K562 (cell line): ENCODE results near the gene FLCN. TPM values are rescaled to one million over a fixed set of nuclear protein-coding genes. Genes with fewer than 3 reads are reported as not detected.
A peak's percentile ranks its signal among the peaks of the same experiment; 100 is the strongest.

Source experiments
- ATAC-seq: fragments of 200-7000 bp; cut with Tn5 transposase; 3 replicates; pipeline ENCODE4 v1.9.1; 2020; ENCODE audit warnings: moderate library complexity
- BruUV-seq: library from RNA; stranded (reverse); fragments of 400-500 nt; replicated peaks from 2 replicates; lab custom pipeline; 2021; lab: Mats Ljungman, UMichigan
- CTCF ChIA-PET: fragments of 300-600 bp; formaldehyde crosslinking; extraction: SDS; loops from one replicate; lab custom pipeline; 2021; ENCODE audit warnings: low intra/inter-chr PET ratio; lab: Yijun Ruan, JAX
- POLR2A ChIA-PET: fragments of 300-600, 350-650 bp; sonication (Branson Sonifier 250); formaldehyde crosslinking; extraction: SDS; loops from one replicate; lab custom pipeline; 2021; ENCODE audit warnings: antibody characterized with exemption, inconsistent platforms; lab: Yijun Ruan, JAX
- DNase-seq, 4 experiments: peaks; one replicate each; pipeline versions ENCODE4 v3.0.0 to v3.0.0-alpha.2; 2011 to 2018; ENCODE audit warnings: low spot score in 3 of 4, mixed read lengths in 3 of 4; ENCODE audit errors: extremely low read depth in 1 of 4
- FAIRE-seq: peaks from 2 replicates; lab custom pipeline; 2011; peaks lifted over from hg19 to GRCh38; lab: Jason Lieb, UNC
- H2AFZ ChIP-seq: 2 replicates; pipeline ENCODE4 v1.6.0; 2011; ENCODE audit warnings: low read depth, low read length, control low read depth, inconsistent platforms
- H3K27ac ChIP-seq: fragments of 200-600 bp; 3 replicates; pipeline ENCODE4 v1.8.0; 2011; ENCODE audit warnings: low read depth, mild to moderate bottlenecking, control low read depth, inconsistent platforms, low read length, moderate library complexity, mixed read lengths; ENCODE audit errors: extremely low read depth
- H3K27me3 ChIP-seq, 2 experiments: fragments of 300-600 bp in 1 of 2; 2 replicates in 1 of 2; 3 replicates in 1 of 2; pipeline versions ENCODE4 v1.6.0 to v1.8.0; 2011; ENCODE audit warnings: inconsistent platforms in 2 of 2, low read length in 2 of 2, mild to moderate bottlenecking in 1 of 2, mixed read lengths in 1 of 2, moderate library complexity in 1 of 2; ENCODE audit not compliant: control insufficient read depth in 2 of 2, insufficient read depth in 2 of 2
- H3K36me3 ChIP-seq: fragments of 300-600 bp; 3 replicates; pipeline ENCODE4 v1.8.0; 2011; ENCODE audit warnings: mild to moderate bottlenecking, low read length, inconsistent platforms; ENCODE audit not compliant: control insufficient read depth, insufficient read depth
- H3K4me1 ChIP-seq, 2 experiments: fragments of 200-600 bp in 1 of 2; replicated peaks in 1 of 2; 2 replicates in 1 of 2; 3 replicates in 1 of 2; pipeline versions ENCODE4 v1.5.1 to v1.8.0; 2011; ENCODE audit warnings: inconsistent platforms in 2 of 2, low read length in 2 of 2, mild to moderate bottlenecking in 1 of 2, mixed read lengths in 1 of 2, moderate library complexity in 1 of 2; ENCODE audit not compliant: control insufficient read depth in 2 of 2, insufficient read depth in 2 of 2
- H3K4me2 ChIP-seq: 2 replicates; pipeline ENCODE4 v1.6.1; 2011; ENCODE audit warnings: low read length, control low read depth, inconsistent platforms, mixed read lengths; ENCODE audit not compliant: insufficient read depth
- H3K4me3 ChIP-seq: fragments of 200-600 bp; sonication (generic), shearing (Covaris generic); 2 replicates; pipeline ENCODE4 v1.5.1; 2016; ENCODE audit warnings: control low read depth, inconsistent platforms
- H3K79me2 ChIP-seq: fragments of 200-600 bp; 3 replicates; pipeline ENCODE4 v1.8.0; 2011; ENCODE audit warnings: low read length, inconsistent platforms; ENCODE audit not compliant: control insufficient read depth, insufficient read depth
- H3K9ac ChIP-seq, 2 experiments: 2 replicates each; pipeline versions ENCODE4 v1.6.0 to v1.6.1; 2011; ENCODE audit warnings: low read depth in 2 of 2, low read length in 2 of 2, control low read depth in 1 of 2, inconsistent platforms in 1 of 2, mild to moderate bottlenecking in 1 of 2, mixed read lengths in 1 of 2; ENCODE audit not compliant: insufficient read depth in 1 of 2
- H3K9me1 ChIP-seq: one replicate; pipeline ENCODE4 v1.6.0; 2011; ENCODE audit warnings: inconsistent platforms, mild to moderate bottlenecking, low read length, moderate library complexity; ENCODE audit not compliant: control insufficient read depth, insufficient read depth
- H3K9me3 ChIP-seq: replicated peaks from 2 replicates; pipeline ENCODE4 v1.5.1; 2011; ENCODE audit warnings: low read depth, low read length, inconsistent platforms; ENCODE audit not compliant: control insufficient read depth, insufficient read depth
- H4K20me1 ChIP-seq: replicated peaks from 2 replicates; pipeline ENCODE4 v1.6.1; 2011; ENCODE audit warnings: low read length, inconsistent platforms, mixed read lengths; ENCODE audit not compliant: control insufficient read depth, insufficient read depth
- ARID1B ChIP-seq: fragments of 450-650 bp; IDR thresholded peaks from 2 replicates; pipeline ENCODE4 v1.6.1; 2016; ENCODE audit warnings: antibody characterized with exemption, mild to moderate bottlenecking, inconsistent platforms
- CBX5 ChIP-seq: IDR thresholded peaks from 2 replicates; pipeline ENCODE4 v1.6.1; 2014; ENCODE audit warnings: low read depth, borderline replicate concordance
- CREB3 ChIP-seq: fragments of 450-650 bp; conservative IDR thresholded peaks from 2 replicates; pipeline ENCODE4 v1.6.1; 2016; ENCODE audit warnings: missing genetic modification characterization, low read depth, mild to moderate bottlenecking, missing compliant biosample characterization, moderate library complexity
- FOXK1 ChIP-seq: sonication (generic); formaldehyde crosslinking; IDR thresholded peaks from 2 replicates; pipeline ENCODE4 v1.8.0; 2022; ENCODE audit warnings: missing genetic modification reagents, mild to moderate bottlenecking, borderline replicate concordance
- KDM2B ChIP-seq: fragments of 250-450 bp; sonication (Bioruptor Pico); IDR thresholded peaks from 2 replicates; pipeline ENCODE4 v1.8.0; 2021; ENCODE audit warnings: mild to moderate bottlenecking, moderate library complexity
- MCM7 ChIP-seq, 2 experiments: fragments of 450-650 bp; IDR thresholded peaks; 2 replicates each; pipeline ENCODE4 v1.6.1; 2016 to 2018
- MTA1 ChIP-seq: fragments of 450-650 bp; IDR thresholded peaks from 2 replicates; pipeline ENCODE4 v1.6.1; 2017; ENCODE audit warnings: borderline replicate concordance
- NONO ChIP-seq, 2 experiments: fragments of 200-400 bp in 1 of 2; fragments of 450-650 bp in 1 of 2; formaldehyde crosslinking in 1 of 2; IDR thresholded peaks; 2 replicates each; pipeline ENCODE4 v1.6.1; 2017; ENCODE audit warnings: low read depth in 2 of 2, mild to moderate bottlenecking in 2 of 2, moderate library complexity in 2 of 2, low read length in 1 of 2
- NR1H2 ChIP-seq: sonication (generic); formaldehyde crosslinking; IDR thresholded peaks from 2 replicates; pipeline ENCODE4 v1.4.0; 2020; ENCODE audit warnings: mild to moderate bottlenecking, missing genetic modification reagents
- POLR2AphosphoS2 ChIP-seq: IDR thresholded peaks from 2 replicates; pipeline ENCODE4 v1.6.1; 2012; ENCODE audit warnings: low read length, improper control_type of control experiment
- POLR2B ChIP-seq: fragments of 450-650 bp; IDR thresholded peaks from 2 replicates; pipeline ENCODE4 v1.6.1; 2018; ENCODE audit warnings: low read depth; ENCODE audit not compliant: partially characterized antibody
- POLR2G ChIP-seq: fragments of 200-400 bp; formaldehyde crosslinking; IDR thresholded peaks from 2 replicates; pipeline ENCODE4 v1.6.1; 2017; ENCODE audit warnings: low read depth, mild to moderate bottlenecking, antibody characterized with exemption, low read length, moderate library complexity
- SIN3A ChIP-seq, 2 experiments: fragments of 150-350 bp in 1 of 2; IDR thresholded peaks; 2 replicates each; pipeline ENCODE4 v1.6.1; 2011 to 2016; ENCODE audit warnings: borderline replicate concordance in 2 of 2, low read depth in 2 of 2, low read length in 2 of 2, mild to moderate bottlenecking in 2 of 2, moderate library complexity in 2 of 2; ENCODE audit not compliant: control insufficient read depth in 1 of 2
- SIN3B ChIP-seq: fragments of 450-650 bp; IDR thresholded peaks from 2 replicates; pipeline ENCODE4 v1.6.1; 2017; ENCODE audit warnings: low read depth, mild to moderate bottlenecking, moderate library complexity
- SMAD2 ChIP-seq: fragments of 150-350 bp; IDR thresholded peaks from 2 replicates; pipeline ENCODE4 v1.6.1; 2014; ENCODE audit warnings: low read depth, mild to moderate bottlenecking, low read length
- WHSC1 ChIP-seq: IDR thresholded peaks from one replicate; pipeline ENCODE4 v1.6.1; 2012; ENCODE audit warnings: low read length, control low read depth, inconsistent platforms
- ZNF324 ChIP-seq: fragments of 250-450 bp; sonication (Bioruptor Pico); IDR thresholded peaks from 2 replicates; pipeline ENCODE4 v1.4.0; 2020; ENCODE audit warnings: mild to moderate bottlenecking
- ZNF668 ChIP-seq: fragments of 250-450 bp; sonication (Bioruptor Pico); IDR thresholded peaks from 2 replicates; pipeline ENCODE4 v1.8.0; 2022; ENCODE audit warnings: mild to moderate bottlenecking, inconsistent platforms
- ZNF764 ChIP-seq: fragments of 250-450 bp; sonication (Bioruptor Pico); IDR thresholded peaks from 2 replicates; pipeline ENCODE4 v1.4.0; 2020; ENCODE audit warnings: low read depth, mild to moderate bottlenecking, moderate library complexity
- WGBS: fragments of 100-300 bp; shearing (Covaris generic); methylation state at CpG from one replicate; pipeline ENCODE4 v1.1.6; 2016; ENCODE audit warnings: low coverage, mixed read lengths; ENCODE audit not compliant: insufficient coverage; ENCODE audit errors: missing lambda C conversion rate; 5-methylcytosine and 5-hydroxymethylcytosine counted together
- in situ Hi-C: fragments of 300-500 bp; cut with MboI; formaldehyde crosslinking; loops from 4 replicates; pipeline ENCODE4 v1.15.0; 2018; ENCODE audit warnings: inconsistent platforms, mixed read lengths
- intact Hi-C: fragments of 100-400 bp; cut with micrococcal nuclease; formaldehyde crosslinking; loops from 2 replicates; pipeline ENCODE4 v1.14.2; 2022
- polyA plus RNA-seq, 8 experiments: library from polyadenylated mRNA; depleted of rRNA in 4 of 8; stranded (reverse) in 5 of 8; unstranded in 3 of 8; fragments of >200 nt; fragmentation: Nextera tagmentation in 2 of 8; fragmentation: Illumina TruSeq in 1 of 8; extraction: Ambion mirVana in 2 of 8; extraction: Trizol in 1 of 8; gene quantifications; 2 replicates each; pipeline versions ENCODE4 v1.2.1 to v1.2.3, GENCODE V29; 2011 to 2014; ENCODE audit warnings: inconsistent platforms in 1 of 8, missing spikeins in 1 of 8
- total RNA-seq, 7 experiments: library from RNA; depleted of rRNA in 6 of 7; stranded (reverse); fragments of >200 nt in 6 of 7; fragmentation: Illumina TruSeq in 2 of 7; extraction: Trizol in 2 of 7; gene quantifications; 2 replicates each; pipeline versions ENCODE4 v1.2.1 to v1.2.3, GENCODE V29; 2011 to 2021; ENCODE audit warnings: low replicate concordance in 1 of 7

FLCN gene
- total and polyA plus RNA-seq, 9 of the 15 experiments (the other 6 are each of a cell fraction or from before 2014, with no cell fraction given): 1.6 to 33.5 (median 10.9) TPM

- TF ChIP-seq ARID1B (no peak), MTA1 (no peak), CREB3 (tag) (no peak), NR1H2 (CRISPR knock-in tag) (no peak), ZNF764 (CRISPR knock-in tag) (no peak)
Observed at GRCh38 chr17:17189559-17189958, 47.4 kb downstream of the FLCN start (continued).

GRCh38 chr17:17188586-17188985 is 48.4 kb downstream of the FLCN start:
- Histone ChIP-seq H3K9me3 (no peaks in the 10 kb centered on the region), H3K4me1 (peaks cover 0 to 3% of the 10 kb centered on the region in 2 experiments; a peak in 2 of 5 replicates), H3K36me3 (peaks cover 7% of the 10 kb centered on the region; the same call in 1 of the 3 replicates), H3K4me2 (no peak overlapping the region), H3K9me1 (no peaks in the 10 kb centered on the region), H2AFZ (no peak overlapping the region), H3K79me2 (no peaks in the 10 kb centered on the region), H4K20me1 (no peaks in the 10 kb centered on the region), H3K27me3 (no peaks in the 10 kb centered on the region), H3K9ac (0 out of 4 replicates have a peak overlapping the region, but pooled peaks of 1 of the 2 experiments have one; percentile 35), H3K27ac (no peak overlapping the region), H3K4me3 (no peak overlapping the region)
- DNase-seq (no peak), FAIRE-seq (no peak), ATAC-seq (no peak)
- in situ Hi-C loops: no loop called here
- BruUV-seq: no TSS peak
- intact Hi-C loops: no loop called here
- TF ChIP-seq CBX5 (no peak), SIN3B (no peak), FOXK1 (CRISPR knock-in tag) (no peak), ZNF668 (CRISPR knock-in tag) (no peak), NONO (IDR thresholded peaks at IDR 0.05; ENCODE audit: low read depth in 2 of 2, low read length in 1 of 2) (no peak), POLR2AphosphoS2 (no peak), POLR2G (no peak), WHSC1 (no peak), SIN3A (IDR thresholded peaks at IDR 0.05; ENCODE audit: borderline replicate concordance in 2 of 2, control insufficient read depth in 1 of 2, low read depth in 2 of 2, low read length in 2 of 2) (no peak), KDM2B (no peak), ZNF324 (CRISPR knock-in tag) (no peak), POLR2B (no peak), SMAD2 (no peak), MCM7 (IDR thresholded peaks at IDR 0.05) (no peak)
- ChIA-PET CTCF (no interaction called here), POLR2A (interaction anchor here (0.9 to 1.5 kb wide), 2 partner anchors 16 kb away, joined by 3 to 4 read pairs; no protein-coding TSS in a partner anchor)
- 94% methylated on average over 2 of the region's 4 CpGs for WGBS
